PC-3 (cell line): Measurements from ENCODE around the gene VIPR2. TPM values are rescaled to one million over a fixed set of nuclear protein-coding genes. Genes with fewer than 3 reads are reported as not detected.
A peak's percentile ranks its signal among the peaks of the same experiment; 100 is the strongest.

ENCODE experiments used
- ATAC-seq: fragments of 200-7000 bp; cut with Tn5 transposase; 2 replicates; pipeline ENCODE4 v1.9.1; 2020; ENCODE audit warnings: mild to moderate bottlenecking, moderate library complexity
- BruUV-seq: library from RNA; stranded (reverse); fragments of 400-500 nt; replicated peaks from 2 replicates; lab custom pipeline; 2021; lab: Mats Ljungman, UMichigan
- CTCF ChIA-PET: fragments of 300-600 bp; sonication (Branson Sonifier 250); formaldehyde crosslinking; loops from one replicate; lab custom pipeline; 2022; ENCODE audit warnings: antibody characterized with exemption; lab: Charles Lee
- POLR2A ChIA-PET: fragments of 300-600 bp; sonication (Branson Sonifier 250); formaldehyde crosslinking; loops from one replicate; lab custom pipeline; 2022; ENCODE audit warnings: antibody characterized with exemption; ENCODE audit not compliant: unreplicated experiment; lab: Charles Lee
- DNase-seq: peaks from one replicate; pipeline ENCODE4 v3.0.0-alpha.2; 2015
- H2AFZ ChIP-seq: fragments of 300-600 bp; sonication (generic); 2 replicates; pipeline ENCODE4 v1.6.0; 2016; ENCODE audit warnings: antibody characterized with exemption, low read length
- H3F3A ChIP-seq: fragments of 300-600 bp; sonication (generic); one replicate; pipeline ENCODE4 v1.6.0; 2017; ENCODE audit warnings: antibody characterized with exemption, low read length, control low read depth, mild to moderate bottlenecking; ENCODE audit not compliant: unreplicated experiment
- H3K27ac ChIP-seq: fragments of 300-600 bp; sonication (generic); 2 replicates; pipeline ENCODE4 v1.5.1; 2016; ENCODE audit warnings: mild to moderate bottlenecking, low read length
- H3K27me3 ChIP-seq: fragments of 300-600 bp; sonication (generic); 2 replicates; pipeline ENCODE4 v1.6.1; 2016; ENCODE audit warnings: low read length, mixed read lengths
- H3K36me3 ChIP-seq: fragments of 300-600 bp; sonication (generic); 2 replicates; pipeline ENCODE4 v1.6.1; 2016; ENCODE audit warnings: low read depth, mixed run types, low read length, mixed read lengths
- H3K4me1 ChIP-seq: fragments of 300-600 bp; sonication (generic); 2 replicates; pipeline ENCODE4 v1.5.1; 2016; ENCODE audit warnings: low read length; ENCODE audit not compliant: insufficient read depth
- H3K4me2 ChIP-seq: fragments of 300-600 bp; sonication (generic); 2 replicates; pipeline ENCODE4 v1.6.0; 2016; ENCODE audit warnings: low read length
- H3K4me3 ChIP-seq: fragments of 300-600 bp; sonication (generic); 2 replicates; pipeline ENCODE4 v1.5.1; 2016; ENCODE audit warnings: mild to moderate bottlenecking, low read length, mixed read lengths
- H3K79me2 ChIP-seq: fragments of 300-600 bp; sonication (generic); 2 replicates; pipeline ENCODE4 v1.6.1; 2017; ENCODE audit warnings: low read length, mixed read lengths
- H3K9ac ChIP-seq: fragments of 300-600 bp; sonication (generic); 2 replicates; pipeline ENCODE4 v1.6.0; 2016; ENCODE audit warnings: mild to moderate bottlenecking, low read length
- H3K9me2 ChIP-seq: fragments of 300-600 bp; sonication (generic); replicated peaks from 2 replicates; pipeline ENCODE4 v1.6.1; 2016; ENCODE audit warnings: mixed run types, low read length, mixed read lengths
- H3K9me3 ChIP-seq: fragments of 300-600 bp; sonication (generic); 2 replicates; pipeline ENCODE4 v1.6.1; 2016; ENCODE audit warnings: low read length, mixed read lengths
- H4K20me1 ChIP-seq: fragments of 300-600 bp; sonication (generic); 2 replicates; pipeline ENCODE4 v1.6.1; 2016; ENCODE audit warnings: low read length, mixed read lengths
- CTCF ChIP-seq: fragments of 300-600 bp; sonication (generic); conservative IDR thresholded peaks from 2 replicates; pipeline ENCODE4 v1.5.1; 2017; ENCODE audit warnings: antibody characterized with exemption, low read depth, mild to moderate bottlenecking, low read length
- EZH2 ChIP-seq: fragments of 300-600 bp; sonication (generic); IDR thresholded peaks from one replicate; pipeline ENCODE4 v1.6.1; 2017; ENCODE audit warnings: antibody characterized with exemption, mild to moderate bottlenecking, low read length; ENCODE audit not compliant: unreplicated experiment
- EZH2phosphoT487 ChIP-seq: fragments of 300-600 bp; sonication (generic); IDR thresholded peaks from 2 replicates; pipeline ENCODE4 v1.6.1; 2018; ENCODE audit warnings: mild to moderate bottlenecking, antibody characterized with exemption, low read length, borderline replicate concordance
- intact Hi-C: fragments of 100-400 bp; cut with micrococcal nuclease; formaldehyde crosslinking; loops from 2 replicates; pipeline ENCODE4 v1.9.0; 2023
- total RNA-seq: library from RNA; depleted of rRNA; stranded (reverse); fragments of >200 nt; gene quantifications from 2 replicates; pipeline ENCODE4 v1.2.3, GENCODE V29; 2014

Gene VIPR2
- total RNA-seq, 1 experiment from 2014 or later, result not detected

- no peaks in the 10 kb centered on the region for H3K79me2 ChIP-seq
- peak; percentile 7 for DNase-seq
- no peak overlapping the region for H3K9ac ChIP-seq
Observed at GRCh38 chr7:159105832-159106811, 38.5 kb downstream of the VIPR2 start.

DNA sequence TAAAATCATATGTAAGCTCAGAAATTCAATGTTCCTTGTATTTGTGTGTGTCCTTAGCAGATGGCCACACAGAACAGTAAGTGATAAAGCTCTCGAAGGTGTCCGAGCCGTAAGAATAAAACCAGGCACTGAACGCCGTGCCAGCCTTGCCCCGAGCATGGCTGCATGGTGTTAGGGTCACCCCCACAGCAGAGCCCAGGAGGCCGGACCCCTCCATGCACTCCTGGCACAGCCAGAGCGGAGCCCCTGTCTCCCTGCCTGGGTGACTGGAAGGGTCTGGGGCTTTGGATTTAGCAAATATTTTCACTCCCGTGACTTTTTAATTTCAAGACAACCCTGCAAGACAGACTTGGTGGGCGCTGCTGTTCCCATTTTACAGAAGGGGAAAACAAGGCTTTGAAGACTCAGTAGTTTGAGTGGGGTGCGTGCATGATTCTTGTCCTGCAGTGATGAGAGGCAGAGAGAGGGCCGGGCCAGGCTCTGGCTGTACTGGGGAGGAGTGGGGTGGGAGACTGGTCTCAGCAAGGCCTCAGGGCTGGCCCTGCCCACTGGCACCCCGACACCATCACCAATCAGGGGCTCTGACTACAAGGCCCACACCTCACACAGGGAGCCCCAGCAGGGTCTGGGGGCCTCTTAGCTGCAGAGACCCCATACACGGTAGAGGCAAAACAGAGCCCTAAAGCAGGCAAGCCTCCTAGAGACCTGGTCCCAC, 39.4 kb downstream of the VIPR2 start:
- H3K4me3 ChIP-seq, result no peak overlapping the region
- no peak overlapping the region for H3K9ac ChIP-seq
- H3K79me2 ChIP-seq, result no peaks in the 10 kb centered on the region
- H3K27me3 ChIP-seq, result peaks cover 60% of the 10 kb centered on the region
- no peak overlapping the region for H3K4me2 ChIP-seq
- POLR2A ChIA-PET, result interaction anchor here (0.5 kb wide), 1 partner anchor 24 kb away, joined by 5 read pairs; no protein-coding TSS in a partner anchor
- H3K9me2 ChIP-seq, result no peaks in the 10 kb centered on the region
- H3F3A ChIP-seq, result no peaks in the 10 kb centered on the region
- no peaks in the 10 kb centered on the region for H3K9me3 ChIP-seq
- TF ChIP-seq CTCF (no peak), EZH2phosphoT487 (no peak), EZH2 (no peak)
- H2AFZ ChIP-seq, result no peak overlapping the region
- H3K36me3 ChIP-seq, result no peaks in the 10 kb centered on the region
- no peak for ATAC-seq
- H3K27ac ChIP-seq, result no peak overlapping the region
- no TSS peak for BruUV-seq
- no peaks in the 10 kb centered on the region for H4K20me1 ChIP-seq
- CTCF ChIA-PET, result no interaction called here
- H3K4me1 ChIP-seq, result no peaks in the 10 kb centered on the region
- DNase-seq, result no peak
- intact Hi-C loops, result no loop called here

More at GRCh38 chr7:159105832-159106811, 38.5 kb downstream of the VIPR2 start:
- Histone ChIP-seq H2AFZ (no peak overlapping the region), H3K27ac (no peak overlapping the region), H3K9me2 (no peaks in the 10 kb centered on the region), H3K36me3 (no peaks in the 10 kb centered on the region), H3F3A (no peaks in the 10 kb centered on the region), H3K27me3 (peaks cover 67% of the 10 kb centered on the region), H3K4me3 (no peak overlapping the region), H4K20me1 (no peaks in the 10 kb centered on the region), H3K4me1 (no peaks in the 10 kb centered on the region), H3K4me2 (no peak overlapping the region), H3K9me3 (no peaks in the 10 kb centered on the region)
- TF ChIP-seq EZH2phosphoT487, result no peak
- no peak for TF ChIP-seq EZH2
- TF ChIP-seq CTCF, result no peak
- intact Hi-C loops, result no loop called here
- CTCF ChIA-PET, result no interaction called here
- POLR2A ChIA-PET, result no interaction called here
- no peak for ATAC-seq
- no TSS peak for BruUV-seq
